Pulmonary artery endothelial cell (primary cell): ENCODE data around the gene RBFA. TPM values are rescaled to one million over a fixed set of nuclear protein-coding genes. Genes with fewer than 3 reads are reported as not detected.
"Not testable (repeated sequence)": the region's sequence is repeated elsewhere in the genome, so short reads cannot be mapped to it uniquely, and the experiment has no call there.

Experiments used
- DNase-seq: peaks from one replicate; pipeline ENCODE4 v3.0.0-alpha.2; 2011; ENCODE audit warnings: low read depth, low spot score
- total RNA-seq: library from RNA; depleted of rRNA; stranded (reverse); fragments of >200 nt; gene quantifications from 2 replicates; pipeline ENCODE4 v1.2.3, GENCODE V29; 2014

RBFA gene, protein sequence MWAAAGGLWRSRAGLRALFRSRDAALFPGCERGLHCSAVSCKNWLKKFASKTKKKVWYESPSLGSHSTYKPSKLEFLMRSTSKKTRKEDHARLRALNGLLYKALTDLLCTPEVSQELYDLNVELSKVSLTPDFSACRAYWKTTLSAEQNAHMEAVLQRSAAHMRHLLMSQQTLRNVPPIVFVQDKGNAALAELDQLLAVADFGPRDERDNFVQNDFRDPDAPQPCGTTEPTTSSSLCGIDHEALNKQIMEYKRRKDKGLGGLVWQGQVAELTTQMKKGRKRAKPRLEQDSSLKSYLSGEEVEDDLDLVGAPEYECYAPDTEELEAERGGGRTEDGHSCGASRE
- 34.9 and 48.2 TPM in 2 replicates for total RNA-seq

DNA sequence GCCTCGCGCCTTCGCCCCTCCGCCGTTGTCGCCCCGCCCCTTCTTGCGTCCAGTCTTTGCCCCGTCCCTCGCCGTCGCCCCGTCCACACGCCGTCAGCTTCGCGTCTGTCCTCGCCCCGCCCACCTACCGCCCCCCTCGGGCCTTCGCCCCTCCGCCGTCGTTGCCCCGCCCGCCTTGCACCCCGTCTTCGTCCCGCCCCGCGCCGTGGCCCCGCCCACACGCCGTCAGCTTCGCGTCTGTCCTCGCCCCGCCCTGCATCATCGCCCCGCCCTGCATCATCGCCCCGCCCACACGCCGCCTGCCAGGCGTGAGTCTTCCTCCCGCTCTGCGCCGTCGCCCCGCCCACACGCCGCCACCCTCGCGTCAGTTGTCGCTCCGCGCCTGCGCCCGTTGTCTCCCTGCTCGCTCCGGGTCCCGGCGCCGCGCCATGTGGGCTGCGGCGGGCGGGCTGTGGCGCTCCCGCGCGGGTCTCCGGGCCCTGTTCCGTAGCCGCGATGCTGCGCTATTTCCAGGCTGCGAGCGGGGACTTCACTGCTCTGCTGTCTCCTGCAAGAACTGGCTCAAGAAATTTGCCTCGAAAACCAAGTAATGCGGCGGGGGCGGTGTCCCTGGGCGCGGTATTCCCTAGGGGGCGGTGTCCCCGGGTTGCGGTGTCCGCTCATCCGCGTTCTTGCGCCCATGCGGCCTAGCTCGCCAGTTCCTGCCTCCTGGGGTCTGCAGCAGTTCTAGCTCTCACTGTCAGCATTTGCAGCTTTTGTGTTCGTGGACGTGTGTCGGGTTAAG lies at the start of gene RBFA:
Gene RBFA, plus strand, starts transcription at position 367 of the 784 bp plus-strand sequence. Its CDS starts 62 bp downstream, at position 429.
- DNase-seq = peak; percentile 91

DNA sequence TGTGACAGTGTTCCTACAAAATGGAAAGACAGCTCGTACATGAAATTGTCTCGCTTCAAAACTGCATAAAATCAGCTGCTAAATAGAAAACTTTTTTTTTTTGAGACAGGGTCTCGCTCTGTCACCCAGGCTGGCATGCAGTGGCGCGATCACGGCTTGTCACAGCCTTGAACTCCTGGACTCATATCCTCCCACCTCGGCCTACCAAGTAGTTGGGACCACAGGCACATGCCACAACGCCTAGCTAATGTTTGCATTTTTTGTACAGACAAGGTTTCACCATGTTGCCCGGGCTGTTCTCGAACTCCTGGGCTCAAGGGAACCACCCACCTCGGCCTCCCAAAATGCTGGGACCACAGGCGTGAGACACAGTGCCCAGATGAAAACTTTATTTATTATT lies 49.1 kb upstream of the RBFA start:
- no peak for DNase-seq

DNA sequence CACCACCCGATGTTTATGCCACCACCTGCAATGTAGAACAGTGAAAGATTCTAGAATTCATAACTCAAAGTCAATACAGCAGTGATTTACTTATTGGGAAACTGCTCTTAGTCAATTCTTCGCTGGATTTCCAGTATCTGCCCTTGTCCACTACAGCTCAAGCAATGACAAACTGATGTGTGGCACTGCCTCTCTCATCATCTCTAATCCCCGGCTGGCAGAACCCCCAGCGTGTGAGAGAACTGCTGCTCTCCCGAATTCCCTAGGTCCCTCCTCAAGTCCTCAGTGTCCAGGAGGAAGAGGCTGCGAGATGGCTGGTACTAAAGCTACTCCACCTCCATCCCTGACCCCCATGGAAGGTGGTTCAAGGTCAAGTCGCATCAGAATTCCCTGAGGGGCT lies 47.5 kb upstream of the RBFA start:
- DNase-seq = no peak

DNA sequence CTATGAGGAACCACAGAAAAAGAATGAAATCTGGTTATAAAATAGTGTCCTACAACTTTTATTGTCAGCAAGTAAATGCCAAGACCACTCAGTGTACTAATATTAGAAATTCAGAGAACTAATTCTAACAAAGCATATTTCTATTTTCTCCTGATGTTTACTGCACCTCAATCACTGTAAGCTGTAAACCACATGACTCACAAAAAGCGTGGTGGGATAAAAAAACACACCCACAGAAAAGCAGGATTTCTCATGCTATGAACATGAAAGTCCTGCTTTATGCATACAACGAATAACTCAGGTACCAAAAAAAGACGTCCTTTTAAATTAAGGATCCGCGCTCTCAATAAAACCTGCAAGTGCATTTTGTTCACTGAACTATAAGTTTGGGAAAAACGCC lies 46.7 kb upstream of the RBFA start:
- DNase-seq = no peak

DNA sequence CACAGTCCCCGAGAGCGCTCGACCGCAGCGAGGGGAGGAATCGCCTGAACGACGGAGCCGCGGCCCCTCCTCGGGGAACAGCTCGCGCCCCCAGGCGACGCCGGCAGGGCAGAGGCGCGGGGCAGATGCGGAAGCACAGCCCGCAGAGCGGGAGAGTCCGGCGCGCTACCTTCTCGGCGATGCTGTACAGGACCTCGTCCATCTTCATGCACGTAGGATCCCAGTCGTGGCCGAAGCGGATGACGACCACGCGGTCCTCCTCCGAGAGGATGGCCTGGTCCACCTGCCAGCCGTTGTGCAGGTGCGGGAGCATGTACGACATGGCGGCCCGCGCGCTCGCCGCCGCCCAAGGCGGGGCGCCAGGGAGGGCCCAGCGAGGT lies 46.2 kb upstream of the RBFA start:
- DNase-seq = no peak

DNA sequence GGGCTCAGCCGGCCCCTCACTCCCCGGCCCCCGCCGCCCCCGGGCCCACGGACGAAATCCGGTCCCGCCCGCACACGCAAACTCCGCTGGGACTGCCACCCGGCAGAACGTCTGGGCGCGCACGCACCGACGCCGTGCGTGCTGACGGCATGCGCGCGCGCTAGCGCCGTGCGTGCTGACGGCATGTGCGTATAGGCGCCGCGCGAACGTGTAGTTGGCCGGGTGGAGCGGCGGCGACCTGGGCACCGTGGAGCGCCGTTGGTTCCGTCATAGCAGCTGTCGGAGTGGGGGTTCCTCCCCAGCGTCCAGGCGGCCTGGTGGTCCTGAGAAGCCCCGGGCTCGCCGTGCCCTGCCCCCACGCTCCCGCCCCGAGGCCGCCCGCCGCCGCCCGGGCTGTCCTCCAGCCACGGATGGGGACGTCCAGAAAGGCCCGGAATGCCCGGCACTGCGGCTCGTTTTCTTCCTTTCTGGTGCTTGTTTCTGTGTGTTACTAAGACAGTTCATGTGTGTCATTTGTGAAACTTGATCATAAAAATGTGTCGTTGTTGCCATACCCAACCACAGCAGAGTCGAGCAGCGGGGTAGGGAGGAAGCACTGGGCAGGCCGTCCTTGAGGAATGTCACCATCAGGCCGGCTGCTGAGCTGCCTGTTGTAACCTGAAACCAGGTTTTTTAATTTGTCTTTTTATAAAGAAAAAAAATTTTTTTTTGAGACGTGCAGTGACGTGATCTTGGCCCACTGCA lies 45.6 kb upstream of the RBFA start, which contains the start of gene TXNL4A:
Gene TXNL4A, minus strand, starts transcription at position 113 of the 744 bp plus-strand sequence. CDS start 171 bp downstream, outside the sequence.
- peak; percentile 71 for DNase-seq

DNA sequence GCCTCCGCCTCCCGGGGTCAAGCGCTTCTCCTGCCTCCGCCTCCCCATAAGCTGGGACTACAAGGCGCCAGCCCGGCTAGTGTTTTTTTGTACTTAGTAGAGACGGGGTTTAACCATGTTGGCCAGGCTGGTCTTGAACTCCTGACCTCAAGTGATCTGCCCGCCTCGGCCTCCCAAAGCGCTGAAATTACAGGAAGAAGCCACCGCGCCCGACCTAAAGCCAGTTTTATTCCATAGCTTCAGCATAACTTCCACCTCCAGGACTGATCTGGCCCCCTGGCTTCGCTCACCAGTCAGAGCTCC lies 45.1 kb upstream of the RBFA start:
- DNase-seq = no peak

DNA sequence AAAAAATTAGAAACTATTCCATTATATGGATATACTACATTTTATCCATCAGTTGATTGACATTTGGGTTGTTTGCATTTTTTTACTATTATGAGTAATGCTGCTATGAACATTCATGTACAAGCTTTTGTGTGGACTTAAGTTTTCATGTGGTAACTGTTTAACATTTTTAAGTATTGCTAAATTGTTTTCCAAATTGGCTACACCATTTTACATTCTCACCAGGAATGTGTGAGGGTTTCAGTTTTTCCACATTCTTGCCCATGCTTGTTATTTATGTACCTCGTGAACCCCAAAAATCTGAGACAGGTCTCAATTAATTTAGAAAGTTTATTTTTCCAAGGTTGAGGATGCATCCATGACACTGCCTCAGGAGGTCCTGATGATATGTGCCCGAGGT lies 42.7 kb upstream of the RBFA start:
- no peak for DNase-seq

DNA sequence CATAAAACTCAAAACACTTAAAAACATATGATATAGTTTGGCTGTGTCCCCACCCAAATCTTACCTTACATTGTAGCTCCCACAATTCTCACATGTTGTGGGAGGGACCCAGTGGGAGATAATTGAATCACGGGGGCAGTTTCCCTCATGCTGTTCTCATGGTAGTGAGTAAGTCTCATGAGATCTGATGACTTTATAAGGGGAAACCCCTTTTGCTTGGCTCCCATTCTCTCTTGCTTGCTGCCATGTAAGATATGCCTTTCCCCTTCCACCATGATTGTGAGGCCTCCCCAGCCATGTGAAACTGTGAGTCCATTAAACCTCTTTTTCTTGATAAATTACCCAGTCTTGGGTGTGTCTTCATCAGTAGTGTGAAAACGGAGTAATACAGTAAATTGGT lies 34.5 kb upstream of the RBFA start:
- DNase-seq = not testable (repeated sequence)

DNA sequence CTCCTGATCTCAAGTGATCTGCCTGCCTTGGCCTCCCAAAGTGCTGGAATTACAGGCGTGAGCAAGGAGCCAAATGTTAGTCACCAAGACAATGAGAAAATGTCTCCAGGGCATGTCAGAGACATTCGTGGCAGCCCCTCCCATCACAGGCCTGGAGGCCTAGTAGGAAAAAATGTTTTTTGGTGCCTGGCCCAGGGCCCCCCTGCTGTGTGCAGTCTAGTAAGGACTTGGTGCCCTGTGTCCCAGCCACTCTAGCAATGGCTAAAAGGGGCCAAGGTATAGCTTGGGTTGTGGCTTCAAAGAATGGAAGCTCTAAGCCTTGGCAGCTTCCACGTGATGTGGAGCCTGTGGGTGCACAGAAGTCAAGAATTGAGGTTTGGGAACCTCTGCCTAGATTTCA lies 33.4 kb upstream of the RBFA start:
- DNase-seq = no peak

DNA sequence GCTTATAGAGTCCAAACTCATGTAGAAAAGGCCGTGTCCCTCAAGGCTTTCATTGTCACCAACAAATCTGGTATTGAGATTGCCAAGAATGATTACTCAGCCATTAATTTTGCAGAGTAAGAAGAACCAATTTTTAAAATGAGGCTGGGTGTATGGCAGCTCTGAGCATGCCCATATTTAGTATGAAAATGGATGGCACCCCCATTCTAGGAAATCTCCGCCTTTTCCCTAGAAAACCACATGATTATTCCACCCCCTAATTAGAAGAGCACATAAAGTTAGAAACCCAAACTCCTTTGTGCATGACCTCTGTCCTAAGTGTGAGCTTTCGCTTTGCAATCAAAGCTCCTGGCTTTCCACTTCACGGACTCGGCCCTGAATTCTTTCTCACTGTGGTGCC lies 31.8 kb upstream of the RBFA start:
- DNase-seq = no peak

DNA sequence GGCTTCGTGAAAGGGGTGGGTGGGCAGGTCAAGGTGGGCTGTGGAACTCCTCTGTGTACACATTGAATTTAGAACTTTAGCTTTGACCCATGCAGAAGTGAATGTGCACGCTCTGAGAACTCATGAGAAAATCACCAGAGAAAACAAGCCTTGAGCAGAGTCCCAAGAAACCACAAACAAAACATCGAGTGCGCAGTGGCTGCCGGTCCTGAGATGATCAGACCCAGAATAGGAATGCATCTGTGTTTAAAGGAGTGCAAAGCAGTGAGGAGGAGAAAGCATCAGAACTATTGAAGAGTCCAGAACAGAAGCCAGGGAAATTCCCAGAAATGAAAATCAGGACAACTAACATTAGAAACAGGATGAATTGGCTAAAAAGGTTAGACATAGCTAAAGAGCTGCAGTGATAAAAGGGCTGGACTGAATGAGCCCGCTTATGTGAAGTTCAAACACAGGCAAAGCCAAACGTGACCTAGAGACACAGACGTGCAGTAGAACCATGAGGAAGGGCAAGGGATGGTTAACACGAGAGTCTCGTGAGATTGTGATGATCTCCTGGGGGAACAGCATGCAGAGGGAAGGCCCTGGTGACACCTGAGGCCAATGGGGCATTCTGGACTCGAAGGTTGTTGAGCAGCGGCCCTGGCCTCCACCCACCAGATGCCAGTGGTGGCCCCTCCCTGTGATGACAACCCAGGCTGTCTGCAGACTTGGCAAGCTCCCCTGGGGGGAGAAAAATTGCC lies 29.5 kb upstream of the RBFA start:
- no peak for DNase-seq

DNA sequence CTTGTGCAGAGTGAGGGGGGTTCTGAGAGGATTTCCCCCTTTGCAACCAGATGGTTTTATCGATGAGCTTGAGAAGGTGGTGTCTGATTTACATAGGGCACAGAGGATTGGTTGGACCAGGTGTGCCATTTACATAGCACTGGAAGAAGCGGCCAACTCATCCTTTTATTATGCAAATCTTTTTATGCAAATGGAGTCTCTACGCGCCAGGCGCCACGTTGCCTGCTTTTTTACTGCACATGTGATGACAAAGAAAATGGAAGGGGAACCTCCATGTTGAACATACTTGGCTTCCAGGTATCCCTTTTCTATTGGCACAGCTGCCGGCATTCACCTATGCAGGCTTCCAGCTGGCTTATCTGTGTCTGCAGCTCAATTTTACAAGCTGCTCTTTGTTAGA lies 27.5 kb upstream of the RBFA start:
- DNase-seq = no peak

DNA sequence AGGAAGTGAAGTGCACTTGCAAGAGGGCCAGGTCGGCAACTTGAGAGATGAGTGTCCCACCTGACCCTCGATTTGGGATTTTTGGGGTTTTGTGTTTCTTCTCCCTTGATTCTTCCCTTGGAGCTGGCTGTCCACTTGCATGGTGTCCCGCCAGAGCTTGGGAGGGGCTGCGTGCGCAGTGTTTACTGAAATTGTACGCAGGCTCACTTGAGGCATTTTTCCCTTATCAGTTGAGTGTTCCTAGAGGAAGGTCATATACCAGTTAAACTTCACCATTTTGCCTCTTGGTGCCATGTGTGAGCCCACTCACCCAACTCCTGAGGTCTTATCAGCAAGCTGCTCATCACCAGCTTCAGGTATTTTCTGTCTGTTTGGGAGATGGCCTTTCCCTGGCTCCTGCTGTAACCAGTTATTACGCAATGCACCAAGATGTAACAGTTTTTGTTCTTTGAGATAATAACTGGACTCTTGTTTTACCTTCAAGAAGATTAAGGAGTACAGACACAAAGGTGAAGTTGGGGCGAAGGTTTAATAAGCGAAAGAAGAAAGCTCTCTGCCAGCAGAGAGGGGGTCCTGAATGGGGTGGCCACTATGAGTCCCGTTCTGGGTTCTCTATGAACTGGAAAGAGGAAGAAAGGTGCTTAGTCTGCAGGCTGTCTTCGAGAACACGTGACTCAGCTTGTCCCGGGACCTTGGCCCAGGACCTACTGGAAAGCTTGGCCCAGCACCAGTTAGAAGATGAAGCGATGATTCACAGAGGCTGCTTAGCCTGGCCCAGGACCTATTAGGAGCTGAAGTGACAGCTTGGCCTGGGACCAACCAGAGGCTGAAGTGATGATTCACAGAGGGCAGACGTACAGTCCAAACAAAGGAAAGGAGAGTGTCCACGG lies 24.3 kb upstream of the RBFA start:
- DNase-seq = no peak

DNA sequence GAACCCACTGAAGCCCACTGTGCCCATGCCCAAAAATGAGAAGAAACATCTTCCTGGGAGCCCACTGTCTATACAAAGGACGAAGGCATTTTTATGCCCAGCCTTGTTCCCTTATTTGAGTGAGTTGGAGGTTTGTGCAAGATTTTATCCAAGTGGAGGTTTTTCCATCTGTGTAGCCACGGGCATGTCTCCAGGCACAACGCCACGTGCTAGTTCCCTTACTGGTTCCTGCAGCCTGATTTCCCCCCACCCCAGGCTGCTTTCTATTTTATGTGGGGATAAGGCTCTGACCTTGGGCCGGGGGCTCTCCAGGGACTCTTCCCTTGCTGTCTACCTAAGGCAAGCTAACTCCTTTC lies 23.7 kb upstream of the RBFA start:
- no peak for DNase-seq

DNA sequence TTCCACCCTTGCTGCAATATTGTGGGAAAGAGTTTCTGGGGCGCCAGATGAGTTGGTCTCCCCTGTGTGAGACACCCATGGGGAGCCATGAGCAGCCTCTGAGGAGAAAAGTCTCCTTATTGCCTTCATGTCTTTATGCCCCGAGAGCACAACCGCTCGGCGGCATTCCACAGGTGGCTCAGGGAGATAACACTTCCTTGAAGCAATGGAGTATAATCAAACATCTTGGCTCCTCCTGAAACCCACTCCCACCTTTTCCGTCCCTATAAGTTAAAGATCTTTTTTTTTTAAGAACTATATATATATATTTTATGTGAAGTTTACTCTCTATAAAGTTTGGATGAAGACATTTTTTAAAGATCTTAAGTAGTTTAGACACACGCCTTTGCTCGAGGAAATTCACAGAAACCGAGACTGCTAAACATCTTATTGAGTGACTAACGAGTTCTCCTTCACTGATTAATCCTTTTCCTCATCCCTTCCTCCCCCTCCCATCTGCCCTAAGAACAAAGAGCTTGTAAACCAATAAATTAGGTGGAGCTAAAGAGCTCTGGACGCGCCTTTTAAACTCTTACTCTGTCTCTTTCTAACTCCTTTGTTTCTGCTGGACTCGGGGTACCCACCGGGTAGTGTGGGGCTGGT lies 22.6 kb upstream of the RBFA start:
- not testable (repeated sequence) for DNase-seq

DNA sequence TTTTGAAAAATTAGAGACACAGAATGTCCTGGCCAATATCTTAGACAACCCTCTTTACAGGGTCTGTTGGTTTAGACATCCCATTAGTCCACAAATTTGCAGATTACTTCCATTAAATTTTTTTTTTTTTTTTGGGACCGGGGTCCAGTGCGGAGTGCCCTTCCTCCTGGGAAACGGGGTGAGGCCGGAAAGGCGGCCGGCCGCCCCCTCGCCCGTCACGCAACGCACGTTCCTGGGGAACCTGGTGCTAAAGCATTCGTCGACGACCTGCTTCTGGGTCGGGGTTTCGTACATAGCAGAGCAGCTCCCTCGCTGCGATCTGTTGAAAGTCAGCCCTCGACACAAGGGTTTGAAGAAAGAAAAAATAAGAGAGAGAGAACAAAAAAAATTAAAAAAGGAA lies 21.5 kb upstream of the RBFA start:
- no peak for DNase-seq

DNA sequence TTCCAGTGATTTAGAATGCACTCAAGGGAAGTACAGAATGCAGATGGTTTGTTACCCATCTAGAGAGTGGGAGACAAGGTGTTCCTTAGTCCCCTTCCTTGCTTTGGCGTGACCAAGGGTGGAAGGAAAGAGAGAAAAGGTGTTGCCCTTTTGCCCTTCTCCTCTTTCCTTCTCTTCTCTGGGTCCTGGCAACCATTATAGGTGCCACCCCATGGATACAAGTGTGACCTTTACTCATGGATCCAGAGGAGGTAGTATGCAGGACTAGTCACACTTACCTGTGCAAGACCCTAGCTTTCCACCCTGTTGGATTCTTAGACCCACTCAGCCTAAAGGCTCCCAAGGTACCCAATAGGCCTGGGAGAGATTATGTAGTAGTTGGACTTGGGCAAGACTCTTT lies 11.6 kb upstream of the RBFA start:
- no peak for DNase-seq

DNA sequence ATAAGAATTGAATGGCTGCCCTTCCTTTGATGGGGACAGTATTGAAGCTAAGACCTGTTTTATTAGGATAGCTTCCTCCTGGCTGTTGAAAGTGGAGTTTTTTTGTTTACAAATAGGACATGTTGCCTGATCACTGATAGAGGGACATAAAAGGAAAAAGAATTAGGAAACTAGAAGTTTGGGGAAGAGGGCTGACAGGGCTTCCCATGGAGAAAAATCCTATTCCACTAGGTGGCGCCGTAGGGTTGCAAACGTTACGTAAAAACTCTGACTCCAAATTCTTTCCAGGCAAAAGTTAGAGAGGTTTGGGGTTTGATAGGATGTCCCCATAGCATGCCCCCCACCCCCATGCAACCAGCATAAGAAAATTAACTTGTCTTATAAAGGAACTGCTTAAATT lies 11.1 kb upstream of the RBFA start:
- no peak for DNase-seq

DNA sequence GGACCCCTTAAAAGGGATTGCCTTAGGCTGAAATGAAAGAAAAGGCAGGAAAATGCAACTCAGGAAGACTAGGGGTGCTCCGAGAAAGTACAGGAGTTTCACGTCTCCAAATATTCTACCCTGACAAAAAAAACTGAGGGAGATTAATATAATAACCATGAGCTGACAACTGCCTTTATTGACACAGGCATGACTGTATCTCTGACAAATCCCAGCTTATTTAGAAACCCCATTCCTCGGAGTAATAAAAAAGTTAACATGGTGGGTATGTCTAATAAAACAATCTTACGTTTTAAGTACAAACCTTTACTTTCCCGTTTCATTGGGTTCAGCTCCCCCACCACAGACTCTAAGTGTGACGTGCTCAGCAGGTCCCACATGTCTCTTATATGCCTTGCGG lies 7.9 kb upstream of the RBFA start:
- DNase-seq = no peak
